Esophagus squamous epithelium (tissue), 5 donors: ENCODE results near the gene LEF1. TPM values are rescaled to one million over a fixed set of nuclear protein-coding genes. Genes with fewer than 3 reads are reported as not detected.

ENCODE experiments used
- DNase-seq: peaks from one replicate; lab custom pipeline; 2025; lab: John Stamatoyannopoulos, UW
- H3K27ac ChIP-seq, 4 donors: fragments of 200-600 bp; sonication (generic); one replicate each; pipeline ENCODE4 v1.5.1; 2016 to 2019; ENCODE audit warnings: mild to moderate bottlenecking in 1 of 4
- H3K27me3 ChIP-seq, 4 donors: fragments of 200-600 bp; sonication (generic); 1 replicate in 3 of 4; 2 replicates in 1 of 4; pipeline versions ENCODE4 v1.5.1 to v1.6.0; 2017 to 2021; ENCODE audit warnings: antibody characterized with exemption in 1 of 4
- H3K36me3 ChIP-seq, 3 donors: fragments of 200-600 bp; sonication (generic); one replicate each; pipeline ENCODE4 v1.5.1; 2016 to 2019
- H3K4me1 ChIP-seq, 3 donors: fragments of 200-600 bp; sonication (generic); one replicate each; pipeline ENCODE4 v1.5.1; 2017 to 2019
- H3K4me3 ChIP-seq, 4 donors: fragments of 200-600 bp; sonication (generic); 1 replicate in 3 of 4; 2 replicates in 1 of 4; pipeline ENCODE4 v1.5.1; 2016 to 2019; ENCODE audit warnings: mild to moderate bottlenecking in 2 of 4, moderate library complexity in 1 of 4
- H3K9me3 ChIP-seq, 3 donors: fragments of 200-600 bp; sonication (generic); one replicate each; pipeline ENCODE4 v1.5.1; 2016 to 2019
- POLR2A ChIP-seq, 4 donors: fragments of 450-650 bp; IDR thresholded peaks; one replicate each; pipeline ENCODE4 v1.6.1; 2017; ENCODE audit warnings: antibody characterized with exemption in 4 of 4, mild to moderate bottlenecking in 4 of 4, moderate library complexity in 3 of 4
- WGBS, 2 donors: methylation state at CpG; one replicate each; pipeline ENCODE4 v1.1.5; 2018; 5-methylcytosine and 5-hydroxymethylcytosine counted together
- intact Hi-C: fragments of 100-400 bp; cut with DNase I; formaldehyde crosslinking; loops from one replicate; pipeline ENCODE4 v1.15.0; 2022
- total RNA-seq, 4 donors: library from RNA; depleted of rRNA; stranded (reverse); fragments of >200 nt; gene quantifications; one replicate each; pipeline ENCODE4 v1.1.0, GENCODE V29; 2016
- TF ChIP-seq, protein P1 (sequence below), 6 experiments: fragments of 450-650 bp in 4 of 6; fragments of 200-600 bp in 2 of 6; sonication (generic) in 2 of 6; IDR thresholded peaks; one replicate each; pipeline ENCODE4 v1.5.1; 2016 to 2019; ENCODE audit warnings: antibody characterized with exemption in 6 of 6, mild to moderate bottlenecking in 4 of 6, moderate library complexity in 4 of 6
- donor health status: DM: yes; HTN: yes; CAD: no.

LEF1 gene
- total RNA-seq, 4 donors from 2014 or later: 8.0 to 13.9 (median 10.1) TPM

DNA sequence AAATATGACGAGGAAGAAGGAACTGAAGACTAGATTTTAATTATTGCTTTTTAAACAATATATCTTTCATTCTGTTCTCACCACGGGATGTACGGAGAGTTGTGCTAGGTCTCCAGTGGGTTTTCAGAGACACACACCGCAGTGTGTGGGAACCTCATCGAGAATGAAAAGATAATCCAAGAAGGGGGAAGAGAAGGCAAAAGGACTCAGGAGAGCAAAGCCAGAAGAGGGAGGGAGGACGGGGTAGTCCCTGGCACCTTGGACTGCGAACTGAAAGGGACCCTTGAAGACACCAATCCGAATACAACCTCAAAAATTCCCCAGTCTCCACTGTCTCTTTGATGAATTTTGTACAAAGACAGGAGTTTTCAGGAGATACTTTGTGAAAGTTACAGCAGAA is 932 bp upstream of the LEF1 start:
- Histone ChIP-seq H3K4me3 (no peak overlapping the region), H3K4me1 (peaks cover 14 to 76% (median 24%) of the 10 kb centered on the region in 3 donors), H3K27me3 (peaks cover 0 to 100% (median 22%) of the 10 kb centered on the region in 4 donors), H3K27ac (no peak overlapping the region), H3K36me3 (no peaks in the 10 kb centered on the region), H3K9me3 (no peaks in the 10 kb centered on the region)
- intact Hi-C loops: no loop called here
- TF ChIP-seq, protein P1, sequence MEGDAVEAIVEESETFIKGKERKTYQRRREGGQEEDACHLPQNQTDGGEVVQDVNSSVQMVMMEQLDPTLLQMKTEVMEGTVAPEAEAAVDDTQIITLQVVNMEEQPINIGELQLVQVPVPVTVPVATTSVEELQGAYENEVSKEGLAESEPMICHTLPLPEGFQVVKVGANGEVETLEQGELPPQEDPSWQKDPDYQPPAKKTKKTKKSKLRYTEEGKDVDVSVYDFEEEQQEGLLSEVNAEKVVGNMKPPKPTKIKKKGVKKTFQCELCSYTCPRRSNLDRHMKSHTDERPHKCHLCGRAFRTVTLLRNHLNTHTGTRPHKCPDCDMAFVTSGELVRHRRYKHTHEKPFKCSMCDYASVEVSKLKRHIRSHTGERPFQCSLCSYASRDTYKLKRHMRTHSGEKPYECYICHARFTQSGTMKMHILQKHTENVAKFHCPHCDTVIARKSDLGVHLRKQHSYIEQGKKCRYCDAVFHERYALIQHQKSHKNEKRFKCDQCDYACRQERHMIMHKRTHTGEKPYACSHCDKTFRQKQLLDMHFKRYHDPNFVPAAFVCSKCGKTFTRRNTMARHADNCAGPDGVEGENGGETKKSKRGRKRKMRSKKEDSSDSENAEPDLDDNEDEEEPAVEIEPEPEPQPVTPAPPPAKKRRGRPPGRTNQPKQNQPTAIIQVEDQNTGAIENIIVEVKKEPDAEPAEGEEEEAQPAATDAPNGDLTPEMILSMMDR (IDR thresholded peaks at IDR 0.05): no peak
- no peak for TF ChIP-seq POLR2A (IDR thresholded peaks at IDR 0.05)
- DNase-seq: no peak
- WGBS, 2 donors: 46 to 57% methylated on average over 8 of the region's 8 CpGs

GRCh38 chr4:108168160-108168670 is 517 bp downstream of the LEF1 start:
- H3K27ac ChIP-seq: peak overlapping the region; percentile 45 to 79 (median 54)

GRCh38 chr4:108166441-108167315 is 2.1 kb downstream of the LEF1 start:
- Histone ChIP-seq H3K4me3 (peak overlapping the region; percentile 61 to 82 (median 68)), H3K36me3 (no peaks in the 10 kb centered on the region), H3K4me1 (peaks cover 6 to 52% (median 13%) of the 10 kb centered on the region in 3 donors), H3K27me3 (peaks cover 0 to 91% (median 16%) of the 10 kb centered on the region in 4 donors), H3K27ac (peak overlapping the region; percentile 45 to 79 (median 64)), H3K9me3 (no peaks in the 10 kb centered on the region)
- TF ChIP-seq, protein P1 (IDR thresholded peaks at IDR 0.05): peak in 1 of 6 experiments; percentile 13
- no peak for TF ChIP-seq POLR2A (IDR thresholded peaks at IDR 0.05)
- intact Hi-C loops: no loop called here
- DNase-seq: no peak
- 0 to 1% methylated on average over 11 to 29 of the region's 58 CpGs for WGBS, 2 donors

More at GRCh38 chr4:108168160-108168670, 517 bp downstream of the LEF1 start:
- intact Hi-C loops: no loop called here
- no peak for TF ChIP-seq POLR2A (IDR thresholded peaks at IDR 0.05)
- TF ChIP-seq, protein P1 (IDR thresholded peaks at IDR 0.05): no peak
- H3K4me3 ChIP-seq: peak overlapping the region; percentile 61 to 82 (median 68)
- peaks cover 14 to 68% (median 24%) of the 10 kb centered on the region in 3 donors for H3K4me1 ChIP-seq
- H3K27me3 ChIP-seq: peaks cover 0 to 95% (median 22%) of the 10 kb centered on the region in 4 donors
- no peak for DNase-seq
- no peaks in the 10 kb centered on the region for H3K36me3 ChIP-seq
- 0% methylated on average over 18 to 28 of the region's 30 CpGs for WGBS, 2 donors
- no peaks in the 10 kb centered on the region for H3K9me3 ChIP-seq

- 30 to 50% methylated on average over 12 of the region's 12 CpGs for WGBS, 2 donors
- peaks cover 6 to 46% (median 9%) of the 10 kb centered on the region in 3 donors for H3K4me1 ChIP-seq
- TF ChIP-seq POLR2A (IDR thresholded peaks at IDR 0.05): no peak
- TF ChIP-seq, protein P1 (IDR thresholded peaks at IDR 0.05): no peak
- peak overlapping the region; percentile 61 to 82 (median 68) for H3K4me3 ChIP-seq
- intact Hi-C loops: no loop called here
- DNase-seq: no peak
- peaks cover 0 to 86% (median 9%) of the 10 kb centered on the region in 4 donors for H3K27me3 ChIP-seq
- no peaks in the 10 kb centered on the region for H3K36me3 ChIP-seq
- H3K9me3 ChIP-seq: no peaks in the 10 kb centered on the region
- peak overlapping the region in 3 of 4 donors; percentile 45 to 79 (median 67) for H3K27ac ChIP-seq
These were observed 2.7 kb downstream of the LEF1 start for GRCh38 chr4:108166038-108166437.

- Histone ChIP-seq H3K4me1 (peaks cover 6 to 43% (median 9%) of the 10 kb centered on the region in 3 donors), H3K36me3 (no peaks in the 10 kb centered on the region), H3K4me3 (peak overlapping the region in 3 of 4 donors; percentile 61 to 82 (median 71)), H3K9me3 (no peaks in the 10 kb centered on the region), H3K27ac (peak overlapping the region in 1 of 4 donors; percentile 79), H3K27me3 (peaks cover 0 to 86% (median 6%) of the 10 kb centered on the region in 4 donors)
- WGBS, 2 donors: 62 to 72% methylated on average over 10 of the region's 10 CpGs
- intact Hi-C loops: no loop called here
- DNase-seq: no peak
- TF ChIP-seq POLR2A (IDR thresholded peaks at IDR 0.05): no peak
- TF ChIP-seq, protein P1 (IDR thresholded peaks at IDR 0.05): no peak
These were observed 3.1 kb downstream of the LEF1 start for GRCh38 chr4:108165586-108165985.
